ENCODE data around the gene NEK11.
"Not testable (repeated sequence)": the region's sequence is repeated elsewhere in the genome, so short reads cannot be mapped to it uniquely, and the experiment has no call there.

Gene NEK11

DNA sequence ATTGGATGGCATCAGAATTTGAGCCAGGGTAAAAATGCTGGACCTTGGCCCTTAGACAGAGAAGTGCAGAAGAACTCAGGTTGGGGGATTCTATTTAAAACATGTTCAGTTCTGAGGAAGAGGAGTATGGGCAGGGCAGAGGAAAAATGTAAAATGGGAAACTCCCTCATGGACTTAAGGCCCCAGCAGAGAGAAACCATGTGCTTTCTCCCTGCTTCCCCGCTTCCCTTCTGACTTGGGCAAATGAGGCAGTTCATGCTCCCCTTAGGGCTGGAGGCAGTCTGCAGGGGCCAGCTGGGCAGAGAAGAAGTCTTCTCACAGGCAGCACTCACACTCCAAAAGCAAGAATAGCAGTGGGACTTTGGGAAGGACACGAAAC is 345.0 kb downstream of the NEK11 start:
- no peak overlapping the region for H3K4me3 ChIP-seq (ENCODE audit: low read depth, low read length, poor library complexity, severe bottlenecking)
- no peaks in the 10 kb centered on the region for H3K27me3 ChIP-seq (ENCODE audit: insufficient read depth, low read length)
- H3K36me3 ChIP-seq (ENCODE audit: insufficient read depth, low read length), result no peaks in the 10 kb centered on the region
- no peak overlapping the region for H3K4me2 ChIP-seq (ENCODE audit: low read length)
- no peak overlapping the region for H3K9ac ChIP-seq (ENCODE audit: low read length)
- H3K27ac ChIP-seq (ENCODE audit: low read depth, low read length, poor library complexity, severe bottlenecking), result no peak overlapping the region
- H3K79me2 ChIP-seq (ENCODE audit: insufficient read depth, low read length), result no peaks in the 10 kb centered on the region
- TF ChIP-seq, protein P1, sequence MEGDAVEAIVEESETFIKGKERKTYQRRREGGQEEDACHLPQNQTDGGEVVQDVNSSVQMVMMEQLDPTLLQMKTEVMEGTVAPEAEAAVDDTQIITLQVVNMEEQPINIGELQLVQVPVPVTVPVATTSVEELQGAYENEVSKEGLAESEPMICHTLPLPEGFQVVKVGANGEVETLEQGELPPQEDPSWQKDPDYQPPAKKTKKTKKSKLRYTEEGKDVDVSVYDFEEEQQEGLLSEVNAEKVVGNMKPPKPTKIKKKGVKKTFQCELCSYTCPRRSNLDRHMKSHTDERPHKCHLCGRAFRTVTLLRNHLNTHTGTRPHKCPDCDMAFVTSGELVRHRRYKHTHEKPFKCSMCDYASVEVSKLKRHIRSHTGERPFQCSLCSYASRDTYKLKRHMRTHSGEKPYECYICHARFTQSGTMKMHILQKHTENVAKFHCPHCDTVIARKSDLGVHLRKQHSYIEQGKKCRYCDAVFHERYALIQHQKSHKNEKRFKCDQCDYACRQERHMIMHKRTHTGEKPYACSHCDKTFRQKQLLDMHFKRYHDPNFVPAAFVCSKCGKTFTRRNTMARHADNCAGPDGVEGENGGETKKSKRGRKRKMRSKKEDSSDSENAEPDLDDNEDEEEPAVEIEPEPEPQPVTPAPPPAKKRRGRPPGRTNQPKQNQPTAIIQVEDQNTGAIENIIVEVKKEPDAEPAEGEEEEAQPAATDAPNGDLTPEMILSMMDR (IDR thresholded peaks at IDR 0.05; ENCODE audit: low read length), result no peak
- H3K4me1 ChIP-seq (ENCODE audit: insufficient read depth, low read length, severe bottlenecking), result no peaks in the 10 kb centered on the region
- H3K9me2 ChIP-seq (ENCODE audit: low read depth, low read length), result no peaks in the 10 kb centered on the region
- no peaks in the 10 kb centered on the region for H3K9me3 ChIP-seq (ENCODE audit: low read length)
- H4K20me1 ChIP-seq (ENCODE audit: insufficient read depth, low read length), result no peaks in the 10 kb centered on the region
- H3F3A ChIP-seq (ENCODE audit: insufficient read depth, low read length), result no peaks in the 10 kb centered on the region
- no peak overlapping the region for H2AFZ ChIP-seq (ENCODE audit: low read length)

DNA sequence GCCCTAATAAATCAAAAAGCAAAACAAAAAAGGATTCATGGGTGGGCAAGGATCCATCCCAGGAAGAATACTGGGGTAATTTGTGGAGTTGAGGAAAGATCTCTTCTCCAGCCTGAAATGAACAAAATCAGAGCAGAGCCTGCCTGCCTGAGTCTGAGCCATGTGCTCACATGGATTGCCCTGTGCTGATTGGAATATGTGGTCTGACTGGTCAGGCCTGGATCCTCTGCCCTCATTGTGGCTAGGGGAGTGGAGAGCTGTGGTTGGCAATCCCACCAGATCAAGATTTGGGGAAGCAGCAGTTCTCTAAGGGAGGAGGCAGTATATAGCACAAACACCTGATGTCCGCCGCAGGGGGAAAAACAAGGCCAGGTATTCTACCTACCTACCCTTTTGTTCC is 348.1 kb downstream of the NEK11 start:
- Histone ChIP-seq H3K36me3 (ENCODE audit: insufficient read depth, low read length) (no peaks in the 10 kb centered on the region), H3K27me3 (ENCODE audit: insufficient read depth, low read length) (no peaks in the 10 kb centered on the region), H3K27ac (ENCODE audit: low read depth, low read length, poor library complexity, severe bottlenecking) (no peak overlapping the region), H3F3A (ENCODE audit: insufficient read depth, low read length) (no peaks in the 10 kb centered on the region), H3K9me3 (ENCODE audit: low read length) (no peaks in the 10 kb centered on the region), H2AFZ (ENCODE audit: low read length) (no peak overlapping the region), H4K20me1 (ENCODE audit: insufficient read depth, low read length) (no peaks in the 10 kb centered on the region), H3K4me3 (ENCODE audit: low read depth, low read length, poor library complexity, severe bottlenecking) (no peak overlapping the region), H3K9ac (ENCODE audit: low read length) (no peak overlapping the region), H3K79me2 (ENCODE audit: insufficient read depth, low read length) (no peaks in the 10 kb centered on the region), H3K4me2 (ENCODE audit: low read length) (no peak overlapping the region), H3K4me1 (ENCODE audit: insufficient read depth, low read length, severe bottlenecking) (no peaks in the 10 kb centered on the region), H3K9me2 (ENCODE audit: low read depth, low read length) (no peaks in the 10 kb centered on the region)
- no peak for TF ChIP-seq EZH2 (IDR thresholded peaks at IDR 0.05; ENCODE audit: borderline replicate concordance, low read length)
- TF ChIP-seq, protein P1 (IDR thresholded peaks at IDR 0.05; ENCODE audit: low read length), result no peak

DNA sequence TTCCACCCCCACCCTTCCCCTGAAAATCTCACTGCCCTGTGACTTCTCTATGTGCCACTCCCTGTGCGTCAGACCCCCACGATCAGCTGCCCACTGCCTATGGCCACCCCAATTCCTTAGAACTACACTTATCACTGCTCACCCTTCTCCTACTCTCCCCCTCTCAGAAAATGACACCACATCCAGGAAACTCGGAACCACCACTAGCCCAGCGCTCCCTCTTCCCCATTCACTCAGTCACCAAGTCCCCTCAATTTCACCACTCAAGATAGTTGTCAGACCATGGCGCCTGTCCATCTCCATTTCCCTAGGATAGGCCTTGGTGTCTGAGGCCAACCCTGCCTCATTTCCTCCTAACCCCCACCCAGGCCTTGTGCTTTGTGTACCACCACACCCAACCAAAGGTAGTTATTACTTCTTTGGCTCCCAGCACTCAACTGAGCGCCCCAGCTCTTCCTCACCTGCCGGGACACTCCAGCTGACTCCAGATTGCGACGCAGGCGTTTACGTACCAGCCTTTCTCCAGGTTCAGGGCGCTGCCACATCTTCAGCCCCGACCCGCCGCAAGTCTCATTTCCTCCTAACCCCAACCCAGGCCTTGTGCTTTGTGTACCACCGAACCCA is 354.3 kb downstream of the NEK11 start:
- H3K4me2 ChIP-seq (ENCODE audit: low read length); H4K20me1 ChIP-seq (ENCODE audit: insufficient read depth, low read length); H3K27me3 ChIP-seq (ENCODE audit: insufficient read depth, low read length); H3K79me2 ChIP-seq (ENCODE audit: insufficient read depth, low read length); H3K4me1 ChIP-seq (ENCODE audit: insufficient read depth, low read length, severe bottlenecking); H3K9ac ChIP-seq (ENCODE audit: low read length); H2AFZ ChIP-seq (ENCODE audit: low read length); H3K27ac ChIP-seq (ENCODE audit: low read depth, low read length, poor library complexity, severe bottlenecking); H3F3A ChIP-seq (ENCODE audit: insufficient read depth, low read length); H3K9me2 ChIP-seq (ENCODE audit: low read depth, low read length); H3K9me3 ChIP-seq (ENCODE audit: low read length); H3K36me3 ChIP-seq (ENCODE audit: insufficient read depth, low read length); H3K4me3 ChIP-seq (ENCODE audit: low read depth, low read length, poor library complexity, severe bottlenecking): not testable (repeated sequence)

All from OCI-LY1 (cell line).